ENCODE results near the gene PSAPL1. TPM values are rescaled to one million over a fixed set of nuclear protein-coding genes. Genes with fewer than 3 reads are reported as not detected.

Gene PSAPL1
- total and polyA plus RNA-seq, 2 donors = 0.05 TPM; not detected in 1

- Histone ChIP-seq H3K4me1 (ENCODE audit: insufficient read depth) (no peaks in the 10 kb centered on the region), H3K4me3 (ENCODE audit: low read depth, low read length) (no peak overlapping the region), H3K36me3 (ENCODE audit: insufficient read depth) (no peaks in the 10 kb centered on the region), H3K27ac (ENCODE audit: low read depth) (no peak overlapping the region)
- no peak for DNase-seq (ENCODE audit: extremely low spot score)
- 88% methylated on average over 13 of the region's 13 CpGs for WGBS
Measured at GRCh38 chr4:7425124-7425523, 9.6 kb downstream of the PSAPL1 start.

GRCh38 chr4:7424553-7425111 lies 10.1 kb downstream of the PSAPL1 start:
- Histone ChIP-seq H3K4me1 (ENCODE audit: insufficient read depth) (no peaks in the 10 kb centered on the region), H3K36me3 (ENCODE audit: insufficient read depth) (no peaks in the 10 kb centered on the region), H3K4me3 (ENCODE audit: low read depth, low read length) (no peak overlapping the region), H3K27ac (ENCODE audit: low read depth) (no peak overlapping the region)
- 81% methylated on average over 18 of the region's 18 CpGs for WGBS
- DNase-seq (ENCODE audit: extremely low spot score) = no peak

DNA sequence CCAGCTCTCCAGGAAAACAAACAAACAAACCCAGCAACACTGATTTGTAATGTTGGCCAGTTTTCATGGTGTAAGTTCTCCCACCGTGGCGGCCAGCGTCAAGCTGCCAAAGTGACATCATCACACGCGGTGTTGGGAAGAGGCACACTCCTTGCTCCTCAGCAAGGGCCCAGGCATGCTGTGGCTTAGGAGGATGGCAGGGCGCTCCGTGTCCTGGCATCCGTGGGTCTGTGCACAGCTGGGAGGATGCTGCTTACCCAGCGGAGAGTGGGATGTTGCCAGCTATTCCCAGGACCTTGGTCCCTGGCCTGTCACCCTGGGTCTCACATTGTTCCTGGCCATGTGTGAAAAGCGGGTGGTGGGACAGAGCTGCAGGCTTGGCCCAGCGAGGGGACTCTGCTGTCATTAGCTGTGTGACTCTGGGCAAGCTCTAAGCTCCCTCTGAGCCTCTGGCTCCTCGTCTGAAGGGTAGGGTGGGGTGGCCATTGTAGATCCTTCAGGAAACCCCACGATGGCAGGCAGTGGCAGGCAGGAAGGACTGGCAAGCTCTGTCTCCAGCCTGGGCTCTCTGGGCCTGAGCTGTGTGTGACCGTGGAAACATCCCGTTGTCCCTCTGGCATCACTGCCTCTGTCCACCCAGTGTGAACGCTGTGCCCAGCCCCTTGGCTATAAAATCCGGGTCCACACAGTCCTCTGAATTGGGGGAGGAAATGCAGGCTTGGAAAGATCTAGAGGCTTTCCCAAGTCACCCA lies 10.8 kb downstream of the PSAPL1 start:
- Histone ChIP-seq H3K4me1 (ENCODE audit: insufficient read depth) (no peaks in the 10 kb centered on the region), H3K27ac (ENCODE audit: low read depth) (no peak overlapping the region), H3K36me3 (ENCODE audit: insufficient read depth) (no peaks in the 10 kb centered on the region), H3K4me3 (ENCODE audit: low read depth, low read length) (no peak overlapping the region)
- no peak for DNase-seq (ENCODE audit: extremely low spot score)
- WGBS = 76% methylated on average over 17 of the region's 17 CpGs

DNA sequence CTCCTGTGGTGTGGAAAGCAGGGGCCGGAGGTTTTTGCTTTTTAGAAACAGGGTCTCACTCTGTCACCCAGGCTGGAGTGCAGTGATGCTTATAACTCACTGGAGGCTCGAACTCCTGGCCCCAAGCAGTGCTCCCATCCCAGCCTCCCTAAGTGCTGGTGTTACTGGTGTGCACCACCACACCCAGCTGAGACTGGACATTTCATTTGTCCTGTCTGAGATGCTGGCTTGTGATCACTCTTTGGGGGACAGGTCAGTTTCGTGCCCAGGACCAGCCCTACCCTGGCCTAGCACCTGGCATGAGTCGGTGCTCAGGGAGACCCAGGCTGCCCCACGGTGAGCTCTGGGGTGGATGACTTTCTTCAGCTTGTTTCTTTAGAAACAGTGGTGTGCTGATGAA lies 11.3 kb downstream of the PSAPL1 start:
- no peaks in the 10 kb centered on the region for H3K4me1 ChIP-seq (ENCODE audit: insufficient read depth)
- no peak overlapping the region for H3K4me3 ChIP-seq (ENCODE audit: low read depth, low read length)
- H3K27ac ChIP-seq (ENCODE audit: low read depth) = no peak overlapping the region
- no peaks in the 10 kb centered on the region for H3K36me3 ChIP-seq (ENCODE audit: insufficient read depth)
- WGBS = 86% methylated on average over 5 of the region's 5 CpGs
- no peak for DNase-seq (ENCODE audit: extremely low spot score)

- Histone ChIP-seq H3K36me3 (ENCODE audit: insufficient read depth) (no peaks in the 10 kb centered on the region), H3K27ac (ENCODE audit: low read depth) (no peak overlapping the region), H3K4me3 (ENCODE audit: low read depth, low read length) (no peak overlapping the region), H3K4me1 (ENCODE audit: insufficient read depth) (no peaks in the 10 kb centered on the region)
- no peak for DNase-seq (ENCODE audit: extremely low spot score)
- 95% methylated on average over 9 of the region's 9 CpGs for WGBS
Measured at GRCh38 chr4:7422898-7423180, 11.9 kb downstream of the PSAPL1 start.

GRCh38 chr4:7422151-7422897 lies 12.4 kb downstream of the PSAPL1 start:
- no peak overlapping the region for H3K4me3 ChIP-seq (ENCODE audit: low read depth, low read length)
- WGBS = 95% methylated on average over 19 of the region's 19 CpGs

GRCh38 chr4:7421356-7422150 lies 13.2 kb downstream of the PSAPL1 start:
- Histone ChIP-seq H3K27ac (ENCODE audit: low read depth) (no peak overlapping the region), H3K36me3 (ENCODE audit: insufficient read depth) (no peaks in the 10 kb centered on the region), H3K4me3 (ENCODE audit: low read depth, low read length) (no peak overlapping the region), H3K4me1 (ENCODE audit: insufficient read depth) (no peaks in the 10 kb centered on the region)
- 89% methylated on average over 24 of the region's 24 CpGs for WGBS
- DNase-seq (ENCODE audit: extremely low spot score) = no peak

More at GRCh38 chr4:7422151-7422897, 12.4 kb downstream of the PSAPL1 start:
- no peak for DNase-seq (ENCODE audit: extremely low spot score)
- H3K4me1 ChIP-seq (ENCODE audit: insufficient read depth) = no peaks in the 10 kb centered on the region
- H3K27ac ChIP-seq (ENCODE audit: low read depth) = no peak overlapping the region
- H3K36me3 ChIP-seq (ENCODE audit: insufficient read depth) = no peaks in the 10 kb centered on the region

DNA sequence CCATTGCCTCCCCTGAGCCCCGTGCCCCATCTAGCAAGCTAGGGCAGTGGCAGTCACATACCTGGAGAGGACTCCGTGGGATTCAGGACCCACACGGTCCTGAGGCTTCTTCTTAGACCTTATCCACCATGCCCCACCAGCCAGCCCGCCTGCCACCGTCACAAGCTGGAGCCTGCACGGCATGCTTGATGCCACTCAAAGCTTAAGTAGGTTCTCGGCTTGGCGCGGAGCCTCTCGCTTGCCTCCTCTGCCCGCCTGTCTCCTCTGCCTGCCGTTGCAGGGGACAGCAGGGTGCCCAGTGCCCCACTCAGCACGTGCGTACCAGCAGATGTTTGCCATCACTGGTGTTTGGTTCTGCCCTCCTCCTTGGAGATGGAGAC lies 14.1 kb downstream of the PSAPL1 start:
- 80% methylated on average over 14 of the region's 14 CpGs for WGBS
- H3K27ac ChIP-seq (ENCODE audit: low read depth) = no peak overlapping the region
- no peak overlapping the region for H3K4me3 ChIP-seq (ENCODE audit: low read depth, low read length)
- H3K4me1 ChIP-seq (ENCODE audit: insufficient read depth) = no peaks in the 10 kb centered on the region
- no peaks in the 10 kb centered on the region for H3K36me3 ChIP-seq (ENCODE audit: insufficient read depth)
- no peak for DNase-seq (ENCODE audit: extremely low spot score)

GRCh38 chr4:7419961-7420660 lies 14.6 kb downstream of the PSAPL1 start:
- H3K4me3 ChIP-seq (ENCODE audit: low read depth, low read length) = no peak overlapping the region
- 54% methylated on average over 4 of the region's 4 CpGs for WGBS
- no peaks in the 10 kb centered on the region for H3K36me3 ChIP-seq (ENCODE audit: insufficient read depth)
- no peak for DNase-seq (ENCODE audit: extremely low spot score)
- H3K4me1 ChIP-seq (ENCODE audit: insufficient read depth) = no peaks in the 10 kb centered on the region
- H3K27ac ChIP-seq (ENCODE audit: low read depth) = no peak overlapping the region

DNA sequence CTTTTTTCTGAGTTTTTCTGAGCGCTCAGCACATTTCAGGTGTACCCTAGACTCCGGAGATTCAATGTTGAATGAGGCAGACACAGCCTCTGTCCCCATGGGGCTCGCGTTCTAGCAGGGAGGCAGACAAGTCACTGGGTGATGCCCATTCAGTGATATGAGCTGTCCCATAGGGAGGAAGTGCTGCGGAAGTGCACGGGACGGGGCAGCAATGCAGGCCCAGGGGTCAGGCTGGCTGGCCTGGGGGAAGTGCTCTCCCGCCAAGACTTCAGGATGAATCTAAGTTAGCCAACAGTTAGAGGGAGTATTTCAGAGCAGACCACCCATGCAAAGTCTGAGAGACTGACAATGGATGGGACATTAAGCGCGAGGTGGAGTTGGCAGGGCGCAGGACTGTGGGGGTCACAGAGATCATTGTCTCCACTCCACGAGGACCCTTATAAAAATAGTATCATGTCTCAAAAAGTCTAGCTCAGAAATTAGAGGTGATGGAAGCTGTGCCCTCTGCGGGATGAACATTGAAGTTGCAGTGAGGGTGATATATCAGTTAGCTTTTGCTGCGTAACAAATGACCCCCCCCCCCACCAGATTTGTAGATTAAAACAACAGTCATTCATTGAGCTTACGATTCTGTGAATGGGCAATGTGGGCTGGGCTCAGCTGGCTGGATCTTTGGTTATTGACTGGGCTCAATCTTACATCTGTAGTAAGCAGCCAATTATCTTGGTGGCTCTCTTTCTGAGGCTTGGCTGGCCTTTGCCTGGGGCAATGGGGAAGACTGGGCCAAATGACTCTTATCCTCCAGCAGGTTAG lies 16.4 kb downstream of the PSAPL1 start:
- WGBS = 85% methylated on average over 15 of the region's 15 CpGs
- Histone ChIP-seq H3K4me3 (ENCODE audit: low read depth, low read length) (no peak overlapping the region), H3K4me1 (ENCODE audit: insufficient read depth) (no peaks in the 10 kb centered on the region), H3K27ac (ENCODE audit: low read depth) (no peak overlapping the region), H3K36me3 (ENCODE audit: insufficient read depth) (no peaks in the 10 kb centered on the region)
- DNase-seq (ENCODE audit: extremely low spot score) = no peak

DNA sequence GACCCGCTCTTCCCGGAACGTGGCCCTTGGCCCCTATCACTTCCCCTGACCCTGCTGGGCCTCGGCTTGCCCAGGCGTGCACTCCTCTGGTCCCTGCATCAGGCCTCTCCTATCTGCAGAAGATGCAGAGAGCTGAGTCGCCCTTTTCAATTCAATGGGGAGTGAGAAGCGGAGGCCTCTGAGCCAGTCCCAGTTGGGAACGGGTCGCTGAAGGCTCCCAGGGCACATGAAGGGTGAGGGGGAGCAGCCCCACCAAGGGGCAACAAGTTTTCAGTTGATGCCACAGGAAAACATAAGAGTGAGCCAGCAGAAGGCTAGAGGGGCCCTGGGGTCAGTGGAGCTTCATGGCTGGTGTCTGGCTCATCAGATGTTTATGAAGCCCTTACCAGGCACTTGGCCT lies 17.1 kb downstream of the PSAPL1 start:
- H3K4me3 ChIP-seq (ENCODE audit: low read depth, low read length) = no peak overlapping the region
- DNase-seq (ENCODE audit: extremely low spot score) = no peak
- H3K4me1 ChIP-seq (ENCODE audit: insufficient read depth) = no peaks in the 10 kb centered on the region
- H3K36me3 ChIP-seq (ENCODE audit: insufficient read depth) = no peaks in the 10 kb centered on the region
- 87% methylated on average over 9 of the region's 9 CpGs for WGBS
- H3K27ac ChIP-seq (ENCODE audit: low read depth) = no peak overlapping the region

DNA sequence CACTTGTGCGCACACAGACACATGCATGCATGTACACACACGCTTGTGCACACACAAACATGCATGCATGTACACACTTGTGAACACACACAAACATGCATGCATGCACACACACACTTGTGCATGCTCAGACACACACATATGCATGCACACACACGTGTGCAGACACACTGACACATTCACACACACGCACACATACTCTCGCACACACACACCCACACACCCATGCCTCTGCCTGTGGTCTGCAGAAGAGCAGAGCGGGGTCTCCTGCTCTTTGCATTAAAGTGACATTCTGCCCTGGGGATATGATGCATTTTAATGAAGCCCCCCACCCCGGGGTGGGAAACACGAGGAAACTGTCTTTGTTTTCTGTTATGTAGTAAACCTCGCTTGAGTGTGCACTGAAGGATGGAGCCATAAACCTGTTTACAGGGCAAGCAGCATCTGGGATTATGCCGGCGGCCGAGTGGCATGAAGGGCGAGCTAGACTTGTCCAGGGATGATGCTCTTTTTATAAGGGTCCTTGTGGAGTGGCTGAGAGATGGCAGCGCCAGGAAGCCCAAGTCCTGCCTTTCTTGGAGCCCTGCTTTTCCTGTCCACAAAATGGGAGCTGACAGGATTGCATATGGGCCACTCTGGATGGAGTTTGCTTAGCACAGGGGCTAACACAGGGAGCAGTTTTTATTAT lies 17.8 kb downstream of the PSAPL1 start:
- H3K4me3 ChIP-seq (ENCODE audit: low read depth, low read length) = no peak overlapping the region
- H3K4me1 ChIP-seq (ENCODE audit: insufficient read depth) = no peaks in the 10 kb centered on the region
- H3K27ac ChIP-seq (ENCODE audit: low read depth) = no peak overlapping the region
- H3K36me3 ChIP-seq (ENCODE audit: insufficient read depth) = no peaks in the 10 kb centered on the region
- DNase-seq (ENCODE audit: extremely low spot score) = no peak
- 80% methylated on average over 14 of the region's 14 CpGs for WGBS

Data from urinary bladder (tissue), 4 donors.